Measurements from ENCODE around the gene ICOSLG. TPM values are rescaled to one million over a fixed set of nuclear protein-coding genes. Genes with fewer than 3 reads are reported as not detected.
"Not testable (repeated sequence)": the region's sequence is repeated elsewhere in the genome, so short reads cannot be mapped to it uniquely, and the experiment has no call there.

The ICOSLG gene
- total and polyA plus RNA-seq, 2 of the 4 experiments (the other 2 are of a cell fraction): under 0.01 to 0.09 TPM

GRCh38 chr21:44220674-44221073 is 20.1 kb downstream of the ICOSLG start:
- H2BK15ac ChIP-seq (ENCODE audit: low read depth, low read length); H3K4ac ChIP-seq (ENCODE audit: low read depth, low read length); H3K23ac ChIP-seq (ENCODE audit: low read depth, low read length); H2BK20ac ChIP-seq (ENCODE audit: low read depth, low read length); H2AK5ac ChIP-seq (ENCODE audit: low read depth, low read length); CTCF ChIA-PET; DNase-seq; H3K18ac ChIP-seq (ENCODE audit: low read depth, low read length); H2BK120ac ChIP-seq (ENCODE audit: low read depth, low read length); H2AFZ ChIP-seq (replicated peaks; ENCODE audit: low read length, poor library complexity); H3K56ac ChIP-seq (ENCODE audit: extremely low read depth, insufficient read depth, low read length); H4K20me1 ChIP-seq (ENCODE audit: insufficient read depth, low read length); H3K14ac ChIP-seq (replicated peaks; ENCODE audit: low read depth, low read length); ATAC-seq (ENCODE audit: low read depth); H3K4me2 ChIP-seq (ENCODE audit: low read depth, low read length); H2BK5ac ChIP-seq (ENCODE audit: low read depth, low read length, poor library complexity, severe bottlenecking); H3K9me1 ChIP-seq (ENCODE audit: insufficient read depth, low read length); dilution Hi-C loops (cut with HindIII; ENCODE audit: low sequenced_read_pairs, unreplicated experiment); H3K9ac ChIP-seq (ENCODE audit: low read depth, low read length); H2AK9ac ChIP-seq (replicated peaks; ENCODE audit: low read depth, low read length, poor library complexity); H3K27me3 ChIP-seq (ENCODE audit: control insufficient read depth, insufficient read depth, low read length); H4K91ac ChIP-seq (ENCODE audit: insufficient read depth, low read depth, low read length); H4K5ac ChIP-seq (ENCODE audit: low read depth, low read length); H3K4me3 ChIP-seq (ENCODE audit: insufficient read depth, low read depth, low read length); intact Hi-C loops (cut with micrococcal nuclease); H3K36me3 ChIP-seq (ENCODE audit: control insufficient read depth, insufficient read depth, low read length); H3K9me3 ChIP-seq (ENCODE audit: control insufficient read depth, insufficient read depth, low read length); BruUV-seq (replicated peaks); H3K27ac ChIP-seq (ENCODE audit: insufficient read depth, low read length); H3K4me1 ChIP-seq (ENCODE audit: control insufficient read depth, insufficient read depth, low read length); H3K79me1 ChIP-seq (ENCODE audit: low read depth in 1 of 2, low read length in 2 of 2); in situ Hi-C loops (cut with MboI; ENCODE audit: low sequenced_read_pairs); POLR2A ChIA-PET (ENCODE audit: unreplicated experiment); H4K8ac ChIP-seq (ENCODE audit: low read depth in 2 of 2, low read length in 2 of 2): not testable (repeated sequence)
- no CpG with 5 or more reads among the region's 18 CpGs for WGBS, 2 experiments (ENCODE audit: extremely low coverage in 2 of 2, insufficient read length in 1 of 2)

GRCh38 chr21:44218461-44218860 is 22.3 kb downstream of the ICOSLG start:
- H3K9me1 ChIP-seq (ENCODE audit: insufficient read depth, low read length); POLR2A ChIA-PET (ENCODE audit: unreplicated experiment); H3K27ac ChIP-seq (ENCODE audit: insufficient read depth, low read length); H2BK5ac ChIP-seq (ENCODE audit: low read depth, low read length, poor library complexity, severe bottlenecking); H3K56ac ChIP-seq (ENCODE audit: extremely low read depth, insufficient read depth, low read length); H3K9ac ChIP-seq (ENCODE audit: low read depth, low read length); H4K20me1 ChIP-seq (ENCODE audit: insufficient read depth, low read length); H3K23ac ChIP-seq (ENCODE audit: low read depth, low read length); H2AK9ac ChIP-seq (replicated peaks; ENCODE audit: low read depth, low read length, poor library complexity); H3K4ac ChIP-seq (ENCODE audit: low read depth, low read length); H3K4me3 ChIP-seq (ENCODE audit: insufficient read depth, low read depth, low read length); H2AFZ ChIP-seq (replicated peaks; ENCODE audit: low read length, poor library complexity); dilution Hi-C loops (cut with HindIII; ENCODE audit: low sequenced_read_pairs, unreplicated experiment); H2BK20ac ChIP-seq (ENCODE audit: low read depth, low read length); H3K4me2 ChIP-seq (ENCODE audit: low read depth, low read length); H4K91ac ChIP-seq (ENCODE audit: insufficient read depth, low read depth, low read length); intact Hi-C loops (cut with micrococcal nuclease); H2BK15ac ChIP-seq (ENCODE audit: low read depth, low read length); H2BK120ac ChIP-seq (ENCODE audit: low read depth, low read length); H3K18ac ChIP-seq (ENCODE audit: low read depth, low read length); H4K5ac ChIP-seq (ENCODE audit: low read depth, low read length); H3K14ac ChIP-seq (replicated peaks; ENCODE audit: low read depth, low read length); BruUV-seq (replicated peaks); ATAC-seq (ENCODE audit: low read depth); in situ Hi-C loops (cut with MboI; ENCODE audit: low sequenced_read_pairs); DNase-seq; H3K9me3 ChIP-seq (ENCODE audit: control insufficient read depth, insufficient read depth, low read length); H2AK5ac ChIP-seq (ENCODE audit: low read depth, low read length); H3K4me1 ChIP-seq (ENCODE audit: control insufficient read depth, insufficient read depth, low read length); H3K27me3 ChIP-seq (ENCODE audit: control insufficient read depth, insufficient read depth, low read length); CTCF ChIA-PET; H4K8ac ChIP-seq (ENCODE audit: low read depth in 2 of 2, low read length in 2 of 2); H3K36me3 ChIP-seq (ENCODE audit: control insufficient read depth, insufficient read depth, low read length); H3K79me1 ChIP-seq (ENCODE audit: low read depth in 1 of 2, low read length in 2 of 2): not testable (repeated sequence)
- no CpG with 5 or more reads among the region's 8 CpGs for WGBS, 2 experiments (ENCODE audit: extremely low coverage in 2 of 2, insufficient read length in 1 of 2)

Measured in IMR-90 (cell line).